ENCODE results near the gene RRM1. TPM values are rescaled to one million over a fixed set of nuclear protein-coding genes. Genes with fewer than 3 reads are reported as not detected.

The RRM1 gene
- total RNA-seq, 2 donors from 2014 or later = 79.2 to 102 TPM

GRCh38 chr11:4146070-4146771 lies 51.6 kb downstream of the RRM1 start:
- H3K36me3 Mint-ChIP-seq (ENCODE audit: low read depth) = peaks cover 9% of the 10 kb centered on the region
- H3K27me3 Mint-ChIP-seq (ENCODE audit: insufficient read depth) = no peaks in the 10 kb centered on the region
- H3K27ac Mint-ChIP-seq = no peak overlapping the region

GRCh38 chr11:4146772-4147098 lies 52.1 kb downstream of the RRM1 start:
- Histone ChIP-seq H3K27me3 (ENCODE audit: control insufficient read depth, insufficient read depth, low read length, poor library complexity, severe bottlenecking) (no peaks in the 10 kb centered on the region), H3K36me3 (ENCODE audit: control insufficient read depth, insufficient read depth, low read length) (no peaks in the 10 kb centered on the region), H3K4me3 (ENCODE audit: low read length) (no peak overlapping the region), H3K4me1 (ENCODE audit: control insufficient read depth, insufficient read depth, low read length) (peaks cover 3% of the 10 kb centered on the region), H3K9ac (ENCODE audit: extremely low read depth, low read length, poor library complexity, severe bottlenecking) (no peak overlapping the region), H3K27ac (ENCODE audit: low read depth, low read length) (no peak overlapping the region), H3K9me3 (ENCODE audit: control insufficient read depth, low read length) (no peaks in the 10 kb centered on the region)
- no peaks in the 10 kb centered on the region for H3K9me3 Mint-ChIP-seq
- peaks cover 4% of the 10 kb centered on the region for H3K36me3 Mint-ChIP-seq (ENCODE audit: low read depth)
- DNase-seq = no peak
- TF ChIP-seq CTCF (conservative IDR thresholded peaks at IDR 0.05) = no peak
- H3K4me1 Mint-ChIP-seq = peaks cover 4% of the 10 kb centered on the region
- 87 to 94% methylated on average over 6 to 7 of the region's 7 CpGs for WGBS, 2 experiments (ENCODE audit: insufficient coverage in 1 of 2, insufficient read length in 1 of 2)
- peaks cover 3% of the 10 kb centered on the region for H3K27me3 Mint-ChIP-seq (ENCODE audit: insufficient read depth)
- H3K4me3 Mint-ChIP-seq = no peak overlapping the region
- no peak overlapping the region for H3K27ac Mint-ChIP-seq

More at GRCh38 chr11:4146070-4146771, 51.6 kb downstream of the RRM1 start:
- Histone ChIP-seq H3K27ac (ENCODE audit: low read depth, low read length) (no peak overlapping the region), H3K36me3 (ENCODE audit: control insufficient read depth, insufficient read depth, low read length) (peaks cover 2% of the 10 kb centered on the region), H3K9ac (ENCODE audit: extremely low read depth, low read length, poor library complexity, severe bottlenecking) (no peak overlapping the region), H3K4me3 (ENCODE audit: low read length) (no peak overlapping the region), H3K4me1 (ENCODE audit: control insufficient read depth, insufficient read depth, low read length) (peaks cover 3% of the 10 kb centered on the region), H3K27me3 (ENCODE audit: control insufficient read depth, insufficient read depth, low read length, poor library complexity, severe bottlenecking) (no peaks in the 10 kb centered on the region), H3K9me3 (ENCODE audit: control insufficient read depth, low read length) (no peaks in the 10 kb centered on the region)
- H3K4me1 Mint-ChIP-seq = peaks cover 4% of the 10 kb centered on the region
- no peaks in the 10 kb centered on the region for H3K9me3 Mint-ChIP-seq
- no peak for DNase-seq
- H3K4me3 Mint-ChIP-seq = no peak overlapping the region
- 79 to 80% methylated on average over 6 to 7 of the region's 7 CpGs for WGBS, 2 experiments (ENCODE audit: insufficient coverage in 1 of 2, insufficient read length in 1 of 2)
- TF ChIP-seq CTCF (conservative IDR thresholded peaks at IDR 0.05) = no peak

GRCh38 chr11:4154503-4154902 lies 59.9 kb downstream of the RRM1 start:
- H3K27me3 ChIP-seq (ENCODE audit: control insufficient read depth, insufficient read depth, low read length, poor library complexity, severe bottlenecking) = peaks cover 15% of the 10 kb centered on the region
- no peak for DNase-seq
- H3K9me3 ChIP-seq (ENCODE audit: control insufficient read depth, low read length) = no peaks in the 10 kb centered on the region
- Mint-ChIP-seq H3K36me3 (ENCODE audit: low read depth) (no peaks in the 10 kb centered on the region), H3K27me3 (ENCODE audit: insufficient read depth) (peaks cover 26% of the 10 kb centered on the region), H3K4me3 (no peak overlapping the region), H3K27ac (no peak overlapping the region), H3K4me1 (no peaks in the 10 kb centered on the region), H3K9me3 (no peaks in the 10 kb centered on the region)
- H3K4me1 ChIP-seq (ENCODE audit: control insufficient read depth, insufficient read depth, low read length) = no peaks in the 10 kb centered on the region
- TF ChIP-seq CTCF (conservative IDR thresholded peaks at IDR 0.05) = no peak
- H3K27ac ChIP-seq (ENCODE audit: low read depth, low read length) = no peak overlapping the region
- no peak overlapping the region for H3K4me3 ChIP-seq (ENCODE audit: low read length)
- H3K36me3 ChIP-seq (ENCODE audit: control insufficient read depth, insufficient read depth, low read length) = no peaks in the 10 kb centered on the region
- no peak overlapping the region for H3K9ac ChIP-seq (ENCODE audit: extremely low read depth, low read length, poor library complexity, severe bottlenecking)

Data from endodermal cell (in vitro differentiated cells).